HL-60 (cell line): ENCODE data around the gene CERKL.

Source experiments
- DNase-seq, 2 experiments: peaks; one replicate each; pipeline ENCODE4 v3.0.0-alpha.2; 2010 to 2020; ENCODE audit warnings: low read depth in 1 of 2, low spot score in 1 of 2
- H3K27ac ChIP-seq: fragments of 250-450 bp; sonication (Bioruptor Pico); replicated peaks from 2 replicates; pipeline ENCODE4 v1.5.1; 2020; ENCODE audit warnings: mild to moderate bottlenecking, moderate library complexity
- H3K27me3 ChIP-seq: fragments of 250-450 bp; sonication (Bioruptor Pico); 2 replicates; pipeline ENCODE4 v1.5.1; 2021; ENCODE audit warnings: mild to moderate bottlenecking, moderate library complexity; ENCODE audit not compliant: insufficient read depth, poor library complexity, severe bottlenecking
- H3K4me3 ChIP-seq: replicated peaks from 2 replicates; pipeline ENCODE4 v1.5.1; 2011; ENCODE audit warnings: mild to moderate bottlenecking, control low read depth, low read length; ENCODE audit not compliant: insufficient read depth
- GABPA ChIP-seq: IDR thresholded peaks from 2 replicates; pipeline ENCODE4 v1.6.1; 2012; ENCODE audit warnings: low read depth
- POLR2AphosphoS5 ChIP-seq: IDR thresholded peaks from 2 replicates; pipeline ENCODE4 v1.6.1; 2012; ENCODE audit warnings: low read depth
- SPI1 ChIP-seq: IDR thresholded peaks from 2 replicates; pipeline ENCODE4 v1.6.1; 2012; ENCODE audit warnings: low read depth, mild to moderate bottlenecking, borderline replicate concordance
- TF ChIP-seq, protein P1 (sequence below): IDR thresholded peaks from 2 replicates; pipeline ENCODE4 v1.6.1; 2012; ENCODE audit warnings: low read depth; ENCODE audit not compliant: insufficient replicate concordance
- TF ChIP-seq, protein P2 (sequence below): IDR thresholded peaks from one replicate; pipeline ENCODE4 v1.5.1; 2011; ENCODE audit warnings: low read length, control low read depth, inconsistent platforms; ENCODE audit not compliant: insufficient read depth

Gene CERKL

DNA sequence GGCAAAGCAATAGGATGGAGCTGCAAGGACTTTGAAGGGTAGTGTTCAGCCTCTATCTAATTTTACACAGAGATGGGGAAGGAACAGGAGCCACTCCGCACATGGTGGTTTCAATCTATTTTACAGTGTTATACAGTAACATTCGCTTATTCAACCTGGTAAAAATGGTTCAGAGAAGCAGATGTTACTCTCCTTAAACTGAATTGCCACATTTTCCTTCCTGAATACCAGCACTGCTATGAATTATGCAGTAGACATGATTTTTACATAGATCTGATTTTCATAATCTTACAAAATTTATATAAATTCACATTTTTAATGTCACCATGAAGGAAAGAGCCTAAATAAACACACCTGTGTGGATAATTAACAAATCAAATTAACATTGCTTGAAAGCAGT is 114.7 kb downstream of the CERKL start:
- DNase-seq: no peak
- TF ChIP-seq, protein P1, sequence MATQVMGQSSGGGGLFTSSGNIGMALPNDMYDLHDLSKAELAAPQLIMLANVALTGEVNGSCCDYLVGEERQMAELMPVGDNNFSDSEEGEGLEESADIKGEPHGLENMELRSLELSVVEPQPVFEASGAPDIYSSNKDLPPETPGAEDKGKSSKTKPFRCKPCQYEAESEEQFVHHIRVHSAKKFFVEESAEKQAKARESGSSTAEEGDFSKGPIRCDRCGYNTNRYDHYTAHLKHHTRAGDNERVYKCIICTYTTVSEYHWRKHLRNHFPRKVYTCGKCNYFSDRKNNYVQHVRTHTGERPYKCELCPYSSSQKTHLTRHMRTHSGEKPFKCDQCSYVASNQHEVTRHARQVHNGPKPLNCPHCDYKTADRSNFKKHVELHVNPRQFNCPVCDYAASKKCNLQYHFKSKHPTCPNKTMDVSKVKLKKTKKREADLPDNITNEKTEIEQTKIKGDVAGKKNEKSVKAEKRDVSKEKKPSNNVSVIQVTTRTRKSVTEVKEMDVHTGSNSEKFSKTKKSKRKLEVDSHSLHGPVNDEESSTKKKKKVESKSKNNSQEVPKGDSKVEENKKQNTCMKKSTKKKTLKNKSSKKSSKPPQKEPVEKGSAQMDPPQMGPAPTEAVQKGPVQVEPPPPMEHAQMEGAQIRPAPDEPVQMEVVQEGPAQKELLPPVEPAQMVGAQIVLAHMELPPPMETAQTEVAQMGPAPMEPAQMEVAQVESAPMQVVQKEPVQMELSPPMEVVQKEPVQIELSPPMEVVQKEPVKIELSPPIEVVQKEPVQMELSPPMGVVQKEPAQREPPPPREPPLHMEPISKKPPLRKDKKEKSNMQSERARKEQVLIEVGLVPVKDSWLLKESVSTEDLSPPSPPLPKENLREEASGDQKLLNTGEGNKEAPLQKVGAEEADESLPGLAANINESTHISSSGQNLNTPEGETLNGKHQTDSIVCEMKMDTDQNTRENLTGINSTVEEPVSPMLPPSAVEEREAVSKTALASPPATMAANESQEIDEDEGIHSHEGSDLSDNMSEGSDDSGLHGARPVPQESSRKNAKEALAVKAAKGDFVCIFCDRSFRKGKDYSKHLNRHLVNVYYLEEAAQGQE: no peak
- TF ChIP-seq, protein P2, sequence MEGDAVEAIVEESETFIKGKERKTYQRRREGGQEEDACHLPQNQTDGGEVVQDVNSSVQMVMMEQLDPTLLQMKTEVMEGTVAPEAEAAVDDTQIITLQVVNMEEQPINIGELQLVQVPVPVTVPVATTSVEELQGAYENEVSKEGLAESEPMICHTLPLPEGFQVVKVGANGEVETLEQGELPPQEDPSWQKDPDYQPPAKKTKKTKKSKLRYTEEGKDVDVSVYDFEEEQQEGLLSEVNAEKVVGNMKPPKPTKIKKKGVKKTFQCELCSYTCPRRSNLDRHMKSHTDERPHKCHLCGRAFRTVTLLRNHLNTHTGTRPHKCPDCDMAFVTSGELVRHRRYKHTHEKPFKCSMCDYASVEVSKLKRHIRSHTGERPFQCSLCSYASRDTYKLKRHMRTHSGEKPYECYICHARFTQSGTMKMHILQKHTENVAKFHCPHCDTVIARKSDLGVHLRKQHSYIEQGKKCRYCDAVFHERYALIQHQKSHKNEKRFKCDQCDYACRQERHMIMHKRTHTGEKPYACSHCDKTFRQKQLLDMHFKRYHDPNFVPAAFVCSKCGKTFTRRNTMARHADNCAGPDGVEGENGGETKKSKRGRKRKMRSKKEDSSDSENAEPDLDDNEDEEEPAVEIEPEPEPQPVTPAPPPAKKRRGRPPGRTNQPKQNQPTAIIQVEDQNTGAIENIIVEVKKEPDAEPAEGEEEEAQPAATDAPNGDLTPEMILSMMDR: no peak
- TF ChIP-seq GABPA (no peak), SPI1 (no peak), POLR2AphosphoS5 (no peak)
- H3K27ac ChIP-seq: no peak overlapping the region
- no peaks in the 10 kb centered on the region for H3K27me3 ChIP-seq
- H3K4me3 ChIP-seq: no peak overlapping the region

DNA sequence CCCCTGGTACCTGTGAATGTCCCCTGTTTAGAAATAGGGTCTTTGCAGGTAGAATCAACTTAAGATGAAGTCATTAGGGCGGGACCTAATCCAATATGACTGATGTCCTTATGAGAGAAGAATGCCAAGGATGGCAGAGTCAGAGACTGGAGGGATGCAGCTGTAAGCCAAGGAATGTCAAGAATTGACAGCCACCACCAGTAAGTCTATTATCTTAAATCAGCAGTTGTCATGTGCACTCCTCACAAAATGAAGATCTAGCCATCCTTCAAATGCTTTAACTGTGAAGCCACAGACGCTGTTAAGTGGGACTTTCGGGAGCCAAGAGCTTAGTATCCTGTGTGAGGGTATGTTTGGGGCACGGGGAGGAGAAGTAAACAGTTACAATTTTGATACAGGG is 116.5 kb downstream of the CERKL start:
- no peaks in the 10 kb centered on the region for H3K27me3 ChIP-seq
- no peak for TF ChIP-seq GABPA
- TF ChIP-seq POLR2AphosphoS5: peak; percentile 46
- TF ChIP-seq, protein P2: no peak

DNA sequence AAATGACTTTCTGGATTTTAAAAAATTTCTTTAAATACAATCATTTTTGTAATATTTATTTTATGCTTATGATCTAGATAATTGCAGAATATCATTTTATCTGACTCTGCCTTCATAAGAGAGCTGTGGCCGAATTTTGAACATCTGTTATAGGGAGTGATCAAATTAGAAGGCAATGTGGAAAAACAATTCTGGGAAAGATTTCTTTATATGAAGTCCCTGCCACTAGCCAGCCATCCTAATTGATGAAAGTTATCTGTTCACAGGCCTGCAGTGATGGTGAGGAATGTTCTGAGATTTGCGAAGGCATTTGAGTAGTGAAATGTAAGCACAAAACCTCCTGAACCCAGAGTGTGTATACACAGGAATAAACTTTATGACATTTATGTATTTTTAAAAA is 120.2 kb downstream of the CERKL start:
- TF ChIP-seq POLR2AphosphoS5 (no peak), GABPA (no peak), SPI1 (no peak)
- Histone ChIP-seq H3K27me3 (no peaks in the 10 kb centered on the region), H3K27ac (no peak overlapping the region), H3K4me3 (no peak overlapping the region)
- no peak for DNase-seq

More for the DNA sequence above, 116.5 kb downstream of the CERKL start:
- no peak for DNase-seq
- no peak overlapping the region for H3K4me3 ChIP-seq
- no peak overlapping the region for H3K27ac ChIP-seq

DNA sequence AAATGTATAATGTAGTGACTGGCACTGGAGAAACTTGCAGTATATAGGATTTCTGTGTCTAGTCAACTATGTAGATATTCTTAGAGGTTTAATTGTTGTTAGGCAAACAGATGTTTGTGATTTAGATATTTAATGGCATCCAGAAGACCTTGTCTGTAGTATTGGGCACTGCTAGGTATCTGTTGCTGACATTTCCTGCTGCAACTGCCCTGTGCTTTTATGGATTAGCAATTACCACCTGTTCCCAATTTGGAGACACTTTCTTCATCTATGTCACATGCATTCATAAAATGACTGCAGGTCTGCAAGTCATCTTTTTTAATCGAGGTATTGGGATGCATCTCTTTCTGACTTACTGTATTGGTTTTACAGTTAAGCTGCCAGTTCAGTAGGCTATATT is 128.5 kb downstream of the CERKL start:
- Histone ChIP-seq H3K27ac (no peak overlapping the region), H3K4me3 (no peak overlapping the region), H3K27me3 (no peaks in the 10 kb centered on the region)
- no peak for TF ChIP-seq GABPA
- TF ChIP-seq SPI1: no peak
- no peak for DNase-seq

DNA sequence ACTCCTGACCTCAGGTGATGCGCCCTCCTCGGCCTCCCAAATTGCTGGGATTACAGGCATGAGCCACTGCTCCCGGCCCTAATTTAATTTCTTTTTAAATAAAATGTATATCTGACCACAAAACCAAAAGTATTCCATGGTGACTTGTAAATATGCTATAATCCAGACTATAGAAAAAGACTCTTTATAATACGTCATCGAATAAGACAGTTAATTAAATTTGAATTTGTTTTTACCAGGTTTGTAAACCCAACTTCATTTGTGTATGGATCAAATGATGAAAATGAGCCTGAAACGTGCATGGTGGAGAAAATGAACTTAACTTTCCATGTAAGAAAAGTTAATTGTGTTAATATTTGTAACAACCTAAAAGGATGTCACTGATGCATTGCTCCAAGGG is 129.8 kb downstream of the CERKL start:
- Histone ChIP-seq H3K27ac (no peak overlapping the region), H3K27me3 (no peaks in the 10 kb centered on the region), H3K4me3 (no peak overlapping the region)
- no peak; the same call in 1 of the 2 replicates for TF ChIP-seq POLR2AphosphoS5
- TF ChIP-seq SPI1: no peak
- TF ChIP-seq, protein P1: no peak
- TF ChIP-seq, protein P2: no peak
- no peak for TF ChIP-seq GABPA
- DNase-seq: no peak
